ENCODE results near the gene DCBLD2.

Gene DCBLD2

GRCh38 chr3:98827221-98827920 is 74.1 kb downstream of the DCBLD2 start:
- no peak for DNase-seq

GRCh38 chr3:98826126-98826525 is 75.4 kb downstream of the DCBLD2 start:
- no peak for DNase-seq

- no peak for DNase-seq
Observed at GRCh38 chr3:98824256-98824655, 77.2 kb downstream of the DCBLD2 start.

- DNase-seq: no peak
Observed at GRCh38 chr3:98823791-98824190, 77.7 kb downstream of the DCBLD2 start.

GRCh38 chr3:98821063-98821462 is 80.4 kb downstream of the DCBLD2 start:
- no peak for DNase-seq

GRCh38 chr3:98817547-98818041 is 83.9 kb downstream of the DCBLD2 start:
- no peak for DNase-seq

GRCh38 chr3:98814817-98815420 is 86.6 kb downstream of the DCBLD2 start:
- DNase-seq: no peak

- no peak for DNase-seq
Observed at GRCh38 chr3:98812851-98813374, 88.6 kb downstream of the DCBLD2 start.

GRCh38 chr3:98811048-98811447 is 90.4 kb downstream of the DCBLD2 start:
- no peak for DNase-seq

GRCh38 chr3:98809557-98809956 is 91.9 kb downstream of the DCBLD2 start:
- DNase-seq: no peak

GRCh38 chr3:98808071-98808470 is 93.4 kb downstream of the DCBLD2 start:
- DNase-seq: no peak

- DNase-seq: no peak
Observed at GRCh38 chr3:98807561-98807960, 93.9 kb downstream of the DCBLD2 start.

GRCh38 chr3:98807011-98807410 is 94.5 kb downstream of the DCBLD2 start:
- no peak for DNase-seq

GRCh38 chr3:98806521-98806920 is 95.0 kb downstream of the DCBLD2 start:
- no peak for DNase-seq

GRCh38 chr3:98805571-98805970 is 95.9 kb downstream of the DCBLD2 start:
- no peak for DNase-seq

- DNase-seq: no peak
Observed at GRCh38 chr3:98801043-98801747, 100.3 kb downstream of the DCBLD2 start.

GRCh38 chr3:98800401-98800800 is 101.1 kb downstream of the DCBLD2 start:
- no peak for DNase-seq

- DNase-seq: no peak
Observed at GRCh38 chr3:98799479-98799878, 102.0 kb downstream of the DCBLD2 start.

GRCh38 chr3:98798820-98799219 is 102.7 kb downstream of the DCBLD2 start:
- DNase-seq: no peak

- no peak for DNase-seq
Observed at GRCh38 chr3:98797905-98798304, 103.6 kb downstream of the DCBLD2 start.

- DNase-seq: no peak
Observed at GRCh38 chr3:98796334-98796733, 105.2 kb downstream of the DCBLD2 start.

- DNase-seq: no peak
Observed at GRCh38 chr3:98793971-98794370, 107.5 kb downstream of the DCBLD2 start.
